T-helper 1 cell treated with Interleukin-12 subunit alpha and Interleukin-12 subunit beta and Interleukin-4 antibody, amounts not matched to agents 30 μg/mL and 1 μg/mL, for 36 hours (primary cell): ENCODE results near the gene ATP7B.
"Not testable (repeated sequence)": the region's sequence is repeated elsewhere in the genome, so short reads cannot be mapped to it uniquely, and the experiment has no call there.

Source experiments
- H3K27ac Mint-ChIP-seq: one replicate; pipeline ENCODE4 v1.8.0; 2021; ENCODE audit warnings: mild to moderate bottlenecking, mixed read lengths
- H3K27me3 Mint-ChIP-seq: one replicate; pipeline ENCODE4 v1.8.0; 2021; ENCODE audit warnings: low read depth, mixed read lengths
- H3K36me3 Mint-ChIP-seq: one replicate; pipeline ENCODE4 v1.8.0; 2021; ENCODE audit warnings: low read depth, mixed read lengths
- H3K4me1 Mint-ChIP-seq: one replicate; pipeline ENCODE4 v1.8.0; 2021; ENCODE audit warnings: low read depth, mixed read lengths
- H3K4me3 Mint-ChIP-seq: one replicate; pipeline ENCODE4 v1.8.0; 2021; ENCODE audit warnings: mild to moderate bottlenecking, moderate library complexity, mixed read lengths
- H3K9me3 Mint-ChIP-seq: one replicate; pipeline ENCODE4 v1.8.0; 2021; ENCODE audit warnings: mixed read lengths

ATP7B gene

GRCh38 chr13:52010890-52011631 lies at the start of gene ATP7B:
ATP7B (minus strand) TSS chr13:52011450; CDS start chr13:52011337, 113 bp downstream.
- H3K4me3 Mint-ChIP-seq, result peak within 1 kb of the TSS; percentile 99
- peaks cover 9% of the 10 kb centered on the region for H3K4me1 Mint-ChIP-seq
- peak within 1 kb of the TSS; percentile 91 for H3K27ac Mint-ChIP-seq
- H3K36me3 Mint-ChIP-seq, result peaks cover 10% of the 10 kb centered on the region
- H3K9me3 Mint-ChIP-seq, result no peaks in the 10 kb centered on the region
- peaks cover 45% of the 10 kb centered on the region for H3K27me3 Mint-ChIP-seq

- no peaks in the 10 kb centered on the region for H3K4me1 Mint-ChIP-seq
- H3K27me3 Mint-ChIP-seq, result no peaks in the 10 kb centered on the region
- no peaks in the 10 kb centered on the region for H3K36me3 Mint-ChIP-seq
- H3K4me3 Mint-ChIP-seq, result no peak overlapping the region
- H3K27ac Mint-ChIP-seq, result no peak overlapping the region
- H3K9me3 Mint-ChIP-seq, result peaks cover 3% of the 10 kb centered on the region
These were observed 42.2 kb upstream of the ATP7B start for GRCh38 chr13:52053460-52053859.

GRCh38 chr13:52051400-52051799 lies 40.1 kb upstream of the ATP7B start:
- no peaks in the 10 kb centered on the region for H3K4me1 Mint-ChIP-seq
- H3K4me3 Mint-ChIP-seq, result no peak overlapping the region
- peaks cover 3% of the 10 kb centered on the region for H3K9me3 Mint-ChIP-seq
- no peaks in the 10 kb centered on the region for H3K27me3 Mint-ChIP-seq
- no peak overlapping the region for H3K27ac Mint-ChIP-seq
- no peaks in the 10 kb centered on the region for H3K36me3 Mint-ChIP-seq

- Mint-ChIP-seq H3K4me1 (no peaks in the 10 kb centered on the region), H3K27ac (no peak overlapping the region), H3K9me3 (no peaks in the 10 kb centered on the region), H3K4me3 (no peak overlapping the region), H3K27me3 (no peaks in the 10 kb centered on the region), H3K36me3 (no peaks in the 10 kb centered on the region)
These were observed 37.3 kb upstream of the ATP7B start for GRCh38 chr13:52048516-52048915.

DNA sequence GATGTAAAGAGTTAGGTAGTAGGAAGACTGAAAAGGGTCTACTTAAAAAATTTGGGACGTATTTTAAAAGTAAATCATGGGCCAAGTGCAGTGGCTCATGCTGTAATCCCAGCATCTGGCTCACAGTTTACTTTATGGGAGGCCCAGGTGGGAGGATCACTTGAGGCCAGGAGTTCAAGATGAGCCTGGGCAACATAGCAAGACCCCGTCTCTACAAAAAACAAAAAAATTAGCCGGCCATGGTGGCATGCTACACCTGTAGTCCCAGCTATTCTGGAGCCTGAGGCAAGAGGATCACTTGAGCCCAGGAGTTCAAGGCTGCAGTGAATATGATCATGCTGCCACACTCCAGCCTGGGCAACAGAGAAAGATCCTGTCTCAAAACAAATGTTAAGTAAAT lies 36.2 kb upstream of the ATP7B start:
- H3K27ac Mint-ChIP-seq, result no peak overlapping the region
- no peaks in the 10 kb centered on the region for H3K4me1 Mint-ChIP-seq

GRCh38 chr13:52043675-52044074 lies 32.4 kb upstream of the ATP7B start:
- H3K27ac Mint-ChIP-seq, result no peak overlapping the region
- H3K36me3 Mint-ChIP-seq, result no peaks in the 10 kb centered on the region

More for the DNA sequence above, 36.2 kb upstream of the ATP7B start:
- Mint-ChIP-seq H3K27me3 (no peaks in the 10 kb centered on the region), H3K9me3 (no peaks in the 10 kb centered on the region), H3K4me3 (no peak overlapping the region), H3K36me3 (no peaks in the 10 kb centered on the region)

DNA sequence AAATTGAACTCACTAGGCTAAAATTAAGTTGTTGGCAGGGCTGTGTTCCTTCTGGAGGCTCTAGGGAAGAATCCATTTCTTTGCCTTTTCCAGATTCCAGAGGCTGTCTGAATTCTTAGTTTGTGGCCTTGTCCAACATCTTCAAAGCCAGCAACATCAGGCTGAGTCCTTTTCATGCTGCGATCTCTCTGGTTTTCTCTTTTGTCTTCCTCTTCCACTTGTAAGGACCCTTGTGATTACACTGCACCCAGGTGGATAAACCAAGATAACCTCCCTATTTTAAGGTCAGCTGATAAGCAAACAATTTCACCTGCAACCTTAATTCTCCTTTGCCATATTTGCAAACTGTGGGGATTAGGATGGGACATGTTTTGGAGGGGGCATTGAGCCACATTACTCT lies 24.8 kb upstream of the ATP7B start:
- Mint-ChIP-seq H3K9me3 (peaks cover 3% of the 10 kb centered on the region), H3K27ac (no peak overlapping the region), H3K27me3 (peaks cover 3% of the 10 kb centered on the region), H3K36me3 (no peaks in the 10 kb centered on the region), H3K4me3 (no peak overlapping the region), H3K4me1 (no peaks in the 10 kb centered on the region)

More at GRCh38 chr13:52043675-52044074, 32.4 kb upstream of the ATP7B start:
- Mint-ChIP-seq H3K27me3 (peaks cover 3% of the 10 kb centered on the region), H3K4me3 (no peak overlapping the region), H3K9me3 (peaks cover 3% of the 10 kb centered on the region), H3K4me1 (no peaks in the 10 kb centered on the region)

DNA sequence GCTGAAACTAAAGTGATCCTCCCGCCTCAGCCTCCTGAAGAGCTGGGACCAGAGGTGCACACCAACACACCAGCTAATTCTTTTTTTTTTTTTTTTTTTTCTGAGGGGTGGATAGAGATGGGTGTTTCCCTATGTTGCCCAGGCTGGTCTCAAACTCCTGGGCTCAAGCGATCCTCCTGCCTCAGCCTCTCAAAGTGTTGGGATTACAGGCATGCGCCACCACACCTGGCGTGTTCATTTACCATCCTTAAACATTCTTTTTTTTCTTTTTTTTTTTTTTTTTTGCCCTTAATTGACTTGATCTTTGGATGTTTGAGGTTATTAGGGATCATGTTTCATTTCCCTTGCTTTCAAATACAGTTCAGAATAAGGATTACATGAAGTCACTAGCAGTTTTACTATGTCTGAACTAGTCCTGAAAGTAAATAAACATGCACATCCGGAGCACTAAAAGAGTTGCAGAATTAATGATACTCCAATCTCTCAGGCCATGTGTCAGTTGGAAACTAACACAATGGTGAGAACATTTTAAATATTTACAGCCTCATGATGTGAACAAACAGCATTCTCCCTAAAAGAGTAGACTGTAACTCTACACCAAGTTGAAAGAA lies 23.5 kb upstream of the ATP7B start:
- Mint-ChIP-seq H3K36me3 (peaks cover 11% of the 10 kb centered on the region), H3K27me3 (no peaks in the 10 kb centered on the region), H3K4me1 (peaks cover 7% of the 10 kb centered on the region), H3K4me3 (no peak overlapping the region), H3K9me3 (no peaks in the 10 kb centered on the region), H3K27ac (no peak overlapping the region)

DNA sequence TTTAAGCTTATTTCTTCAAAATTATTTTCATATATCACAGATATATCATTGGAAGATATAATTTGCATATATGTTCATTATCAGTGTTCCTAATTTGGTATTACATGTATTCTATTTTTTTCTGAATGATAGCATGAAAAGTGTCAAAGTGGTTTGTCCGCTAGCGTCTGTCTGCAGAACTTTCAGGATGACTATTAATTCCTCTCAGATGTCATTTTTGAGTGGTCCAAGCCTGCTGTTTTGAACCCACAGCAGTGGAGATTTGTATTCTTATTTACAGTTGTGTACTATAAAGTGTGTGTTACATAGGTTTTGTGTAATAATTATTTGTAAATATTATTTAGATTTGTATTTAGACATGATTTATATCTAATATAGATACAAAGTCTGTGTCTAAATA lies 21.8 kb upstream of the ATP7B start:
- Mint-ChIP-seq H3K27ac (no peak overlapping the region), H3K4me1 (peaks cover 7% of the 10 kb centered on the region), H3K9me3 (no peaks in the 10 kb centered on the region)

GRCh38 chr13:52030401-52030800 lies 19.2 kb upstream of the ATP7B start:
- H3K27me3 Mint-ChIP-seq, H3K4me3 Mint-ChIP-seq, H3K27ac Mint-ChIP-seq, H3K9me3 Mint-ChIP-seq: not testable (repeated sequence)
- Mint-ChIP-seq H3K4me1 (peaks cover 16% of the 10 kb centered on the region), H3K36me3 (peaks cover 44% of the 10 kb centered on the region)

More for the DNA sequence above, 21.8 kb upstream of the ATP7B start:
- Mint-ChIP-seq H3K4me3 (no peak overlapping the region), H3K36me3 (peaks cover 24% of the 10 kb centered on the region), H3K27me3 (no peaks in the 10 kb centered on the region)

- Mint-ChIP-seq H3K27ac (no peak overlapping the region), H3K4me1 (peaks cover 16% of the 10 kb centered on the region), H3K4me3 (no peak overlapping the region), H3K9me3 (peaks cover 4% of the 10 kb centered on the region), H3K36me3 (peaks cover 52% of the 10 kb centered on the region), H3K27me3 (no peaks in the 10 kb centered on the region)
These were observed 18.3 kb upstream of the ATP7B start for GRCh38 chr13:52029569-52029968.

- Mint-ChIP-seq H3K27me3 (no peaks in the 10 kb centered on the region), H3K27ac (no peak overlapping the region), H3K4me3 (no peak overlapping the region), H3K4me1 (peaks cover 16% of the 10 kb centered on the region), H3K9me3 (peaks cover 4% of the 10 kb centered on the region), H3K36me3 (peaks cover 61% of the 10 kb centered on the region)
These were observed 16.6 kb upstream of the ATP7B start for GRCh38 chr13:52027832-52028231.

- Mint-ChIP-seq H3K27me3 (no peaks in the 10 kb centered on the region), H3K9me3 (peaks cover 4% of the 10 kb centered on the region), H3K27ac (no peak overlapping the region), H3K4me1 (peaks cover 16% of the 10 kb centered on the region), H3K4me3 (no peak overlapping the region), H3K36me3 (peaks cover 64% of the 10 kb centered on the region)
These were observed 15.0 kb upstream of the ATP7B start for GRCh38 chr13:52026246-52026626.

GRCh38 chr13:52025475-52026245 lies 14.4 kb upstream of the ATP7B start:
- H3K9me3 Mint-ChIP-seq, result peaks cover 4% of the 10 kb centered on the region

DNA sequence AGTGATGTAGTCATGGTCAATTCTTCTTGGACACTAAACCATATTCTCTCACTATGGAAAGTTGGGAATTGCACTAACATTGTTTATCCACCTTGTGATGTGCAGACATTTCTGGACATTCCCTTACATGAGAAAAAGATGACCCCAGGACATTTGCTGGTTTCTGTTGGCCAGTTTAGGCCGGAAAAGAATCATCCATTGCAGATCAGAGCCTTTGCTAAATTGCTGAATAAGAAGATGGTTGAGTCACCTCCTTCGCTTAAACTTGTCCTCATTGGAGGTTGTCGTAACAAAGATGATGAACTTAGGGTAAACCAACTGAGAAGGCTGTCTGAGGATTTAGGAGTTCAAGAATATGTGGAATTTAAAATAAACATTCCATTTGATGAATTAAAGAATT lies 13.2 kb upstream of the ATP7B start, which contains the start of gene UTP14C:
Gene UTP14C (plus strand): TSS at position 211 of the 400 bp plus-strand sequence. CDS start 4,114 bp downstream, outside the sequence.
- peaks cover 63% of the 10 kb centered on the region for H3K36me3 Mint-ChIP-seq
- H3K4me1 Mint-ChIP-seq, result peaks cover 9% of the 10 kb centered on the region
- peaks cover 4% of the 10 kb centered on the region for H3K9me3 Mint-ChIP-seq
- no peaks in the 10 kb centered on the region for H3K27me3 Mint-ChIP-seq
- no peak within 1 kb of the TSS for H3K27ac Mint-ChIP-seq
- H3K4me3 Mint-ChIP-seq, result no peak within 1 kb of the TSS

More at GRCh38 chr13:52025475-52026245, 14.4 kb upstream of the ATP7B start:
- Mint-ChIP-seq H3K36me3 (peaks cover 66% of the 10 kb centered on the region), H3K4me3 (no peak overlapping the region), H3K27me3 (no peaks in the 10 kb centered on the region), H3K4me1 (peaks cover 16% of the 10 kb centered on the region), H3K27ac (no peak overlapping the region)
